Ovary (tissue), 9 donors: ENCODE results near the gene LCE3E. TPM values are rescaled to one million over a fixed set of nuclear protein-coding genes. Genes with fewer than 3 reads are reported as not detected.
"Not testable (repeated sequence)": the region's sequence is repeated elsewhere in the genome, so short reads cannot be mapped to it uniquely, and the experiment has no call there.

Experiments
- DNase-seq, 5 donors: peaks; one replicate each; pipeline ENCODE4 v3.0.0-alpha.2; 2019 to 2020
- H3K27ac ChIP-seq, 2 donors: fragments of 200-600 bp; one replicate each; pipeline versions ENCODE4 v1.5.1 to v1.8.0; 2019 to 2022
- H3K27me3 ChIP-seq: fragments of 200-600 bp; one replicate; pipeline ENCODE4 v1.8.0; 2022
- H3K36me3 ChIP-seq: fragments of 200-600 bp; sonication (generic); one replicate; pipeline ENCODE4 v1.5.1; 2019
- H3K4me1 ChIP-seq: one replicate; pipeline ENCODE4 v1.8.1; 2013; ENCODE audit warnings: mild to moderate bottlenecking, moderate library complexity; ENCODE audit not compliant: insufficient read depth
- H3K4me3 ChIP-seq: fragments of 200-600 bp; sonication (generic); one replicate; pipeline ENCODE4 v1.5.1; 2017
- H3K9me3 ChIP-seq, 2 donors: fragments of 200-600 bp in 1 of 2; sonication (generic) in 1 of 2; one replicate each; pipeline versions ENCODE4 v1.5.1 to v1.8.1; 2013 to 2019; ENCODE audit warnings: mild to moderate bottlenecking in 1 of 2, moderate library complexity in 1 of 2
- CTCF ChIP-seq, 3 donors: fragments of 450-650 bp in 2 of 3; fragments of 200-600 bp in 1 of 3; IDR thresholded peaks; one replicate each; pipeline versions ENCODE4 v1.5.1 to v1.8.0; 2016 to 2022; ENCODE audit warnings: antibody characterized with exemption in 3 of 3, mild to moderate bottlenecking in 1 of 3
- EP300 ChIP-seq: sonication (generic); formaldehyde crosslinking; IDR thresholded peaks from one replicate; pipeline ENCODE4 v1.6.1; 2017; ENCODE audit warnings: antibody characterized with exemption
- POLR2A ChIP-seq: fragments of 450-650 bp; IDR thresholded peaks from one replicate; pipeline ENCODE4 v1.6.1; 2017; ENCODE audit warnings: antibody characterized with exemption, mild to moderate bottlenecking, moderate library complexity
- WGBS, 3 donors: extraction: QIAGEN DNeasy Blood & Tissue Kit in 1 of 3; methylation state at CpG; one replicate each; pipeline versions ENCODE4 v1.1.5 to v1.1.7; 2013 to 2017; 5-methylcytosine and 5-hydroxymethylcytosine counted together
- intact Hi-C, 4 donors: fragments of 100-400 bp; cut with DNase I; formaldehyde crosslinking; loops; one replicate each; pipeline versions ENCODE4 v1.11.0 to v1.15.1; 2022 to 2023
- polyA plus RNA-seq, 2 donors: library from polyadenylated mRNA; stranded (reverse); fragments of 200-250 nt in 1 of 2; fragments of 350-450 nt in 1 of 2; fragmentation: Illumina TruSeq in 1 of 2; extraction: RNeasy Lipid Tissue Mini Kit (QIAGEN cat#74804) in 1 of 2; gene quantifications; one replicate each; pipeline ENCODE4 v1.2.3, GENCODE V29; 2013 to 2014
- total RNA-seq, 7 donors: library from RNA; depleted of rRNA in 2 of 7; stranded (reverse); fragments of >200 nt in 2 of 7; fragmentation: NEBNext Ultra II Directional in 3 of 7; extraction: Animal tissue kit (Norgen Biotek cat#: 25700) in 3 of 7; gene quantifications; one replicate each; pipeline versions ENCODE4 v1.1.0 to v1.2.4, GENCODE V29; 2016 to 2023
- donor health status: DM: no; HTN: no; CAD: no; lungs with moderate emphysema.
- donor health status: DM: no; HTN: no; CAD: no.
- donor health status: Bipolar disorder and iron deficiency.
- donor health status: DM: yes; HTN: yes; CAD: no.
- donor health status: DM: no; HTN: no; CAD: no.
- donor health status: DM: yes; HTN: yes; CAD: no.

The LCE3E gene
- total and polyA plus RNA-seq, 9 donors: not detected

GRCh38 chr1:152585586-152585985 lies 19.0 kb upstream of the LCE3E start:
- 44% methylated on average over 1 of the region's 1 CpG; no CpG with 5 or more reads in 2 of the 3 donors for WGBS, 3 donors
- no peak for TF ChIP-seq EP300
- no peak for TF ChIP-seq POLR2A
- TF ChIP-seq CTCF (IDR thresholded peaks at IDR 0.05): no peak
- H3K27me3 ChIP-seq: no peaks in the 10 kb centered on the region
- no peaks in the 10 kb centered on the region for H3K36me3 ChIP-seq
- DNase-seq: no peak
- H3K4me3 ChIP-seq: no peak overlapping the region
- H3K27ac ChIP-seq: no peak overlapping the region
- H3K4me1 ChIP-seq: no peaks in the 10 kb centered on the region
- intact Hi-C loops: no loop called here
- no peaks in the 10 kb centered on the region for H3K9me3 ChIP-seq

GRCh38 chr1:152582647-152583046 lies 16.1 kb upstream of the LCE3E start:
- Histone ChIP-seq H3K4me3 (no peak overlapping the region), H3K27ac (no peak overlapping the region), H3K9me3 (no peaks in the 10 kb centered on the region), H3K36me3 (no peaks in the 10 kb centered on the region), H3K27me3 (no peaks in the 10 kb centered on the region), H3K4me1 (no peaks in the 10 kb centered on the region)
- no peak for DNase-seq
- TF ChIP-seq EP300 (no peak), CTCF (IDR thresholded peaks at IDR 0.05) (no peak), POLR2A (no peak)
- intact Hi-C loops: no loop called here
- 51 to 73% (median 65%) methylated on average over 1 of the region's 1 CpG for WGBS, 3 donors

GRCh38 chr1:152580433-152580832 lies 13.9 kb upstream of the LCE3E start, which contains the start of gene LCE3D:
LCE3D (minus strand) TSS chr1:152580516; CDS start chr1:152579936, 580 bp downstream.
- DNase-seq: no peak
- H3K4me3 ChIP-seq: no peak within 1 kb of the TSS
- H3K36me3 ChIP-seq: no peaks in the 10 kb centered on the region
- no peaks in the 10 kb centered on the region for H3K27me3 ChIP-seq
- no peaks in the 10 kb centered on the region for H3K9me3 ChIP-seq
- no peak for TF ChIP-seq EP300
- TF ChIP-seq CTCF (IDR thresholded peaks at IDR 0.05): no peak
- TF ChIP-seq POLR2A: no peak
- H3K4me1 ChIP-seq: no peaks in the 10 kb centered on the region
- H3K27ac ChIP-seq: no peak within 1 kb of the TSS
- 62 to 71% (median 69%) methylated on average over 4 of the region's 4 CpGs for WGBS, 3 donors
- intact Hi-C loops: no loop called here

- H3K36me3 ChIP-seq, H3K9me3 ChIP-seq, H3K4me3 ChIP-seq, DNase-seq, H3K27ac ChIP-seq, H3K4me1 ChIP-seq, H3K27me3 ChIP-seq, intact Hi-C loops: not testable (repeated sequence)
- WGBS, 3 donors: 89 to 93% (median 93%) methylated on average over 8 to 9 of the region's 9 CpGs
These were observed 12.9 kb upstream of the LCE3E start for GRCh38 chr1:152579526-152579925.

GRCh38 chr1:152577168-152577567 lies 10.6 kb upstream of the LCE3E start:
- 71 to 74% (median 72%) methylated on average over 2 of the region's 2 CpGs for WGBS, 3 donors
- no peaks in the 10 kb centered on the region for H3K36me3 ChIP-seq
- intact Hi-C loops: no loop called here
- DNase-seq: no peak
- H3K9me3 ChIP-seq: no peaks in the 10 kb centered on the region
- H3K4me1 ChIP-seq: no peaks in the 10 kb centered on the region
- no peak overlapping the region for H3K27ac ChIP-seq
- H3K27me3 ChIP-seq: no peaks in the 10 kb centered on the region
- H3K4me3 ChIP-seq: no peak overlapping the region
- TF ChIP-seq EP300 (no peak), POLR2A (no peak), CTCF (IDR thresholded peaks at IDR 0.05) (no peak)
